Measurements from ENCODE around the gene RALGAPA2.

The RALGAPA2 gene

DNA sequence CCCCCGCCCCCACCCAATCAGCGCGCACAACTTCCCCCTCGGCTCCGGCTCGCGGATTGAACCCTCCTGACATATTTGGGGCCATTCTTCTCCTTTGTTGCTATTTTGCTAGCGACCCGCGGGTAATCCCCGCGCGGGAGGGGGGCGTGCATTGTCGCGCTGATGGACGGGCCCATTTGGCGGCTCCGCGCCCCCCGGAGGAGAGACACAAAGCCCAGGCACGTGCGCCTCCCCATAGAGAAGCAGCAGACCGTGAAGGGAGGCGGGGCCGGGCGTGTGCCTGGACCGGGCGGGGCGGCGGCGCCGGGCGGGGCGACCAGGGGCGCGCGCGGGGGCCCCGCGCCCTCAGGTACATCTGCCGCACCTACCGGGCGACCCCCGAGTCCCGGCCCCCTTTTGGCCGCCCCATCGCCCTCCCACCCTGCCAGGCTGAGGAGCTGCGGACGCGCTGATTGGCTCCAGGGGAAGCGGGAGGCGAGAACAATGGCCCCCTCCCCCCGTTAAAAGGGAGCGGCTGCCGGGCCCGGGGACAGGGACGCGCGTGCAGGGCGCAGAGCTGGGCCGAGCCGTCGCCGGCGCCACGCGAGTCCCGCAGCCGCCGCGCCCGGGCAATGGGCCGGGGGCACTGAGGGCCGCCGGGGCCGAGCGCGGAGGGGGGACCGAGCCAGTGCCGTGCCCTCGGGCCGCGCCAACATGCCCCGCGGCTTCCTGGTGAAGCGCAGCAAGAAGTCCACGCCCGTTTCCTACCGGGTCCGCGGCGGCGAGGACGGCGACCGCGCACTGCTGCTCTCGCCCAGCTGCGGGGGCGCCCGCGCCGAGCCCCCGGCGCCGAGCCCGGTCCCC is 344.6 kb downstream of the RALGAPA2 start, which contains the start of gene INSM1:
INSM1 (plus strand) TSS at position 530 of the 843 bp plus-strand sequence; CDS start at position 694, 164 bp downstream.
- TF ChIP-seq, protein P1, sequence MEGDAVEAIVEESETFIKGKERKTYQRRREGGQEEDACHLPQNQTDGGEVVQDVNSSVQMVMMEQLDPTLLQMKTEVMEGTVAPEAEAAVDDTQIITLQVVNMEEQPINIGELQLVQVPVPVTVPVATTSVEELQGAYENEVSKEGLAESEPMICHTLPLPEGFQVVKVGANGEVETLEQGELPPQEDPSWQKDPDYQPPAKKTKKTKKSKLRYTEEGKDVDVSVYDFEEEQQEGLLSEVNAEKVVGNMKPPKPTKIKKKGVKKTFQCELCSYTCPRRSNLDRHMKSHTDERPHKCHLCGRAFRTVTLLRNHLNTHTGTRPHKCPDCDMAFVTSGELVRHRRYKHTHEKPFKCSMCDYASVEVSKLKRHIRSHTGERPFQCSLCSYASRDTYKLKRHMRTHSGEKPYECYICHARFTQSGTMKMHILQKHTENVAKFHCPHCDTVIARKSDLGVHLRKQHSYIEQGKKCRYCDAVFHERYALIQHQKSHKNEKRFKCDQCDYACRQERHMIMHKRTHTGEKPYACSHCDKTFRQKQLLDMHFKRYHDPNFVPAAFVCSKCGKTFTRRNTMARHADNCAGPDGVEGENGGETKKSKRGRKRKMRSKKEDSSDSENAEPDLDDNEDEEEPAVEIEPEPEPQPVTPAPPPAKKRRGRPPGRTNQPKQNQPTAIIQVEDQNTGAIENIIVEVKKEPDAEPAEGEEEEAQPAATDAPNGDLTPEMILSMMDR (IDR thresholded peaks at IDR 0.05; ENCODE audit: low read depth, low read length) = no peak
- no peak for TF ChIP-seq EZH2phosphoT487 (IDR thresholded peaks at IDR 0.05; ENCODE audit: low read depth)
- Histone ChIP-seq H3K4me2 (ENCODE audit: low read length) (no peak within 1 kb of the TSS), H2AFZ (ENCODE audit: low read depth, low read length) (no peak within 1 kb of the TSS), H3K36me3 (replicated peaks; ENCODE audit: low read depth, low read length) (no peaks in the 10 kb centered on the region), H4K20me1 (ENCODE audit: insufficient read depth, low read length) (no peaks in the 10 kb centered on the region), H3K79me2 (ENCODE audit: low read length) (no peaks in the 10 kb centered on the region), H3K27ac (ENCODE audit: low read length) (no peak within 1 kb of the TSS), H3K4me3 (ENCODE audit: low read length) (no peak within 1 kb of the TSS), H3K9ac (ENCODE audit: low read length) (no peak within 1 kb of the TSS), H3K4me1 (ENCODE audit: low read length) (peaks cover 4% of the 10 kb centered on the region; the same call in 1 of the 2 replicates), H3K27me3 (ENCODE audit: low read depth, low read length) (peaks cover 36% of the 10 kb centered on the region), H3K9me3 (ENCODE audit: insufficient read depth, low read length) (no peaks in the 10 kb centered on the region)

DNA sequence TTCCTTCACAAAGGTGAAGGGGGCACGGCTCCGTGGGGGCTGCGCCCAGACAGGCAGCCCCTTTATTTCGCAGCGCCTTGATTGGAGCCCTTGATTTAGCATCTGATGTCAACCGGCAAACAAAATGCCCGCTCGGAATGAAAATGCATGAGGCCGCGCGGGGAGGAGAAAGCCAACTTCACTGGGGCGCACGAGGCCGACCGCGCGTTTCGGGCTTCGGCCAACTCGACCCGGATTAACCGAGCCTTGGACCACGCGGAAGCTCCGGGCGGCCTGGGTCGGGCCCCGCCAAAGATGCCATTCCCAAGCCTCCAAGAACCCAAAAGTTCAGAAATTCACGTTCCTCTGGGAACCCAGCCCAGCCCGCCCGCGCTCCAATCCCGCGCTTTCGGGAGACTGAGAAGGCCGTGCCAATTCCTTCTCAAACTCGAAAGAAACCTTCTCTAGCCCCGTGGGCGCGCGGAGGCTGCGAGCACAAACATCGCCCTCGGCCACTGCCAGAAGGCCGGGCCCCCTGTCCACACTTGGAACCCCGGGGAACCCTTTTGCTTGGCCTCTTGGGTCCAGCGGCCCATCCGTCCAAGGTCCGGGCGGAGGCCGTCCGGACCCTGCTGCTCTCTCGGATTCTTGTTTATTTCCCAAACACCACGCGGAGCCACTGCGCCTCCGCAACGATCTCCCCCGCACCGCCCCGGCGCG is 345.4 kb downstream of the RALGAPA2 start:
- H3K36me3 ChIP-seq (replicated peaks; ENCODE audit: low read depth, low read length) = no peaks in the 10 kb centered on the region
- no peaks in the 10 kb centered on the region for H3K79me2 ChIP-seq (ENCODE audit: low read length)
- no peak overlapping the region for H3K4me3 ChIP-seq (ENCODE audit: low read length)
- H4K20me1 ChIP-seq (ENCODE audit: insufficient read depth, low read length) = no peaks in the 10 kb centered on the region
- peaks cover 34% of the 10 kb centered on the region for H3K27me3 ChIP-seq (ENCODE audit: low read depth, low read length)
- H3K4me2 ChIP-seq (ENCODE audit: low read length) = no peak overlapping the region
- TF ChIP-seq EZH2phosphoT487 (IDR thresholded peaks at IDR 0.05; ENCODE audit: low read depth) = no peak
- TF ChIP-seq, protein P1 (IDR thresholded peaks at IDR 0.05; ENCODE audit: low read depth, low read length) = no peak
- peaks cover 4% of the 10 kb centered on the region; the same call in 1 of the 2 replicates for H3K4me1 ChIP-seq (ENCODE audit: low read length)
- H3K9ac ChIP-seq (ENCODE audit: low read length) = no peak overlapping the region
- no peaks in the 10 kb centered on the region for H3K9me3 ChIP-seq (ENCODE audit: insufficient read depth, low read length)
- no peak overlapping the region for H3K27ac ChIP-seq (ENCODE audit: low read length)
- no peak overlapping the region for H2AFZ ChIP-seq (ENCODE audit: low read depth, low read length)

DNA sequence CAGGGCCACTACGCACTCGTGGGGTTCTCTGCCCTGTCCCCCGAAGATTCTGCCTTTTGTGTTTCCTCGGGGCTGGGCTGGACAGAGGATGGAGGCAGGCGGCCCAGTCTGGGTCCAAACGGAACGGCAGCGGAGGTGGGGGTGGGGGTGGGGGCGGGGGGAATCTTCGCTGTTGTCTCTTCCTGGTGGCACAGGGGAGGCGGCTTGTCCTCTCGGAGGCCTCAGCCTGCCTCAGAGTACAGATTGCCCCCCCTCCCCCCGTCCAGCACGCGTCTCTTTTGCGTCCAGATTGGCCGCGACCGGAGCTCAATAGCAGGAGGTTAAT is 345.9 kb downstream of the RALGAPA2 start:
- Histone ChIP-seq H3K79me2 (ENCODE audit: low read length) (no peaks in the 10 kb centered on the region), H3K4me3 (ENCODE audit: low read length) (no peak overlapping the region), H3K9ac (ENCODE audit: low read length) (no peak overlapping the region), H3K27me3 (ENCODE audit: low read depth, low read length) (peaks cover 34% of the 10 kb centered on the region), H2AFZ (ENCODE audit: low read depth, low read length) (no peak overlapping the region), H3K36me3 (replicated peaks; ENCODE audit: low read depth, low read length) (no peaks in the 10 kb centered on the region), H4K20me1 (ENCODE audit: insufficient read depth, low read length) (no peaks in the 10 kb centered on the region), H3K27ac (ENCODE audit: low read length) (no peak overlapping the region), H3K4me1 (ENCODE audit: low read length) (peaks cover 4% of the 10 kb centered on the region; the same call in 1 of the 2 replicates), H3K9me3 (ENCODE audit: insufficient read depth, low read length) (no peaks in the 10 kb centered on the region), H3K4me2 (ENCODE audit: low read length) (no peak overlapping the region)
- no peak for TF ChIP-seq EZH2phosphoT487 (IDR thresholded peaks at IDR 0.05; ENCODE audit: low read depth)
- TF ChIP-seq, protein P1 (IDR thresholded peaks at IDR 0.05; ENCODE audit: low read depth, low read length) = no peak

DNA sequence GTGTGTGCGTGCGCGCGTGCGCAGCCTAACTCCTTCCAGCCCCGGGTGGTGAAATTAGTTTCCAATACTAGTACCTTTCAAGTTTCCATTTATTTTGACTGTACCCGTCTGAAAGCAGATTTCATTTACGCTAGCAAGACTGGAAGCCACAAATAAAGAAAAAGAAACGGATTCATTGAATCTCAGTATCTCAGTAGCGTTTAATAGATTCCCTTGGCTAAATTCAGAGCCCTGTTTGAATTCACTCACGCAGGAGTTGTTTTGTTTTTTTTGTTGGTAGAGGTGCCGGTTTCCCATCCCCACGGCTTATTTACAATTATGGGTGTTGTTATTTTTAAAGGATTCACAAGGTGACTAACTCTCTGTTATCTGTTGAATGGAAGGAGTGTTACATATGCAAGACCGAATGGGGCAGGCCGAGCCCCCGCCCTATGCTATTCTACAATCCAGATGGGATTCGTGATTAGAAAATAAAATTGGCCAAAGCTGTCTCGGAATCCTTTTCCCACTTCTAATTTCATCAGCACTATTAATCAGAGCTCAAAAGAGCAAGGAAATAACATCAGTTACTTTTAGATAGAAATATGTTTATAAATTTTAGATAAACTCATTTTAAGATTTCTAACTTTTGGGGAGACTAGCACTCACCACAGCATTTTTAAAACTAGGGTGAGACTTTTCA is 346.8 kb downstream of the RALGAPA2 start:
- H3K27ac ChIP-seq (ENCODE audit: low read length) = no peak overlapping the region
- no peak overlapping the region for H3K9ac ChIP-seq (ENCODE audit: low read length)
- no peaks in the 10 kb centered on the region for H3K9me3 ChIP-seq (ENCODE audit: insufficient read depth, low read length)
- H3K79me2 ChIP-seq (ENCODE audit: low read length) = no peaks in the 10 kb centered on the region
- no peaks in the 10 kb centered on the region for H4K20me1 ChIP-seq (ENCODE audit: insufficient read depth, low read length)
- H3K27me3 ChIP-seq (ENCODE audit: low read depth, low read length) = peaks cover 34% of the 10 kb centered on the region
- no peaks in the 10 kb centered on the region for H3K36me3 ChIP-seq (replicated peaks; ENCODE audit: low read depth, low read length)
- TF ChIP-seq, protein P1 (IDR thresholded peaks at IDR 0.05; ENCODE audit: low read depth, low read length) = no peak
- TF ChIP-seq EZH2phosphoT487 (IDR thresholded peaks at IDR 0.05; ENCODE audit: low read depth) = no peak
- H3K4me3 ChIP-seq (ENCODE audit: low read length) = no peak overlapping the region
- peaks cover 9% of the 10 kb centered on the region for H3K4me1 ChIP-seq (ENCODE audit: low read length)
- H2AFZ ChIP-seq (ENCODE audit: low read depth, low read length) = no peak overlapping the region
- H3K4me2 ChIP-seq (ENCODE audit: low read length) = no peak overlapping the region

Measured in OCI-LY3 (cell line).